GM12864 (cell line): ENCODE results near the gene BFAR.

Experiments used
- DNase-seq: peaks from one replicate; pipeline ENCODE4 v3.0.0-alpha.2; 2011; ENCODE audit warnings: low read depth
- H3K4me3 ChIP-seq: 2 replicates; pipeline ENCODE4 v1.5.1; 2011; ENCODE audit warnings: mild to moderate bottlenecking, low read depth, low read length, control low read depth
- CTCF ChIP-seq: IDR thresholded peaks from 2 replicates; pipeline ENCODE4 v1.5.1; 2011; ENCODE audit warnings: low read depth, mild to moderate bottlenecking, moderate library complexity, low read length, control low read depth, inconsistent platforms; ENCODE audit errors: missing control alignments

BFAR gene

GRCh38 chr16:14632693-14633569, at the start of gene BFAR:
BFAR (plus strand) TSS chr16:14632951; CDS start chr16:14644347, 11,396 bp downstream.
- peak; percentile 93 for DNase-seq
- no peak for TF ChIP-seq CTCF
- peak within 1 kb of the TSS; percentile 96 for H3K4me3 ChIP-seq

- DNase-seq = no peak
- H3K4me3 ChIP-seq = no peak overlapping the region
- TF ChIP-seq CTCF = no peak
Measured at GRCh38 chr16:14585287-14585686, 47.5 kb upstream of the BFAR start.

- no peak for TF ChIP-seq CTCF
- no peak for DNase-seq
Measured at GRCh38 chr16:14586637-14587305, 46.0 kb upstream of the BFAR start.

GRCh38 chr16:14600164-14600563, 32.6 kb upstream of the BFAR start:
- H3K4me3 ChIP-seq = no peak overlapping the region
- peak; percentile 37 for TF ChIP-seq CTCF
- DNase-seq = no peak

More at GRCh38 chr16:14586637-14587305, 46.0 kb upstream of the BFAR start:
- H3K4me3 ChIP-seq = no peak overlapping the region

GRCh38 chr16:14602443-14602963, 30.2 kb upstream of the BFAR start:
- TF ChIP-seq CTCF = no peak
- no peak for DNase-seq

GRCh38 chr16:14606102-14606501, 26.6 kb upstream of the BFAR start:
- DNase-seq = no peak

More at GRCh38 chr16:14602443-14602963, 30.2 kb upstream of the BFAR start:
- H3K4me3 ChIP-seq = no peak overlapping the region

More at GRCh38 chr16:14606102-14606501, 26.6 kb upstream of the BFAR start:
- no peak for TF ChIP-seq CTCF
- peak overlapping the region; percentile 7; the same call in 1 of the 2 replicates for H3K4me3 ChIP-seq
